IPS DF 19.7 (cell line): ENCODE data around the gene NFKBIB.

ENCODE experiments used
- DNase-seq: peaks from one replicate; pipeline ENCODE4 v3.0.0-alpha.2; 2013; ENCODE audit warnings: low read depth, low spot score

The NFKBIB gene

DNA sequence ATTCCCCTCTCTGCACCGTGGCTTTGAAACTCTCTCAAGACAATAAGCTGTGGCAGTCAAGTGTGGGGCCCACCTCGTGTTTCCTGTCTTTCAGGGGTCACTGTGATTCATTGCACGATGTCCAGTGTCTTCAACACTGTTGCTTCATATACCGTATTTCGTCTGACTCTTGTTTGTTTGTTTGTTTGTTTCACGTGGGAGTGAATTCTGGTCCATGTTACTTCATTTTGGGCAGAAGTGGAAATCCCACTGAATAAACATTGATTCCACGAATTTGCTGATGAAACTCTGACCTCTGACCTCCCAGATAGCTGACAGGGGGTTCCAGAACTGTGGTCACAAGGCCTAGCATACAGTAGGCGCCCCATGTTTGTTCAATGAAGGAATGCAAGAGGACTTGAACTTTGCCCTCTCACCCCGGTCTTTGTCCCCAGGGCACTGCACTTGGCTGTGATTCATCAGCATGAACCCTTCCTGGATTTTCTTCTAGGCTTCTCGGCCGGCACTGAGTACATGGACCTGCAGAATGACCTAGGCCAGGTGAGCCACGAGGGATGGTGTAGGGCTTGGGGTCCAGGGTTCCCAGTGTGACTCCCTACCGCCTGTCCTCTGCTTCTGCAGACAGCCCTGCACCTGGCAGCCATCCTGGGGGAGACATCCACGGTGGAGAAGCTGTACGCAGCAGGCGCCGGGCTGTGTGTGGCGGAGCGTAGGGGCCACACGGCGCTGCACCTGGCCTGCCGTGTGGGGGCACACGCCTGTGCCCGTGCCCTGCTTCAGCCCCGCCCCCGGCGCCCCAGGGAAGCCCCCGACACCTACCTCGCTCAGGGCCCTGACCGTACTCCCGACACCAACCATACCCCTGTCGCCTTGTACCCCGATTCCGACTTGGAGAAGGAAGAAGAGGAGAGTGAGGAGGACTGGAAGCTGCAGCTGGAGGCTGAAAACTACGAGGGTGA, 5.1 kb downstream of the NFKBIB start:
- DNase-seq = no peak

DNA sequence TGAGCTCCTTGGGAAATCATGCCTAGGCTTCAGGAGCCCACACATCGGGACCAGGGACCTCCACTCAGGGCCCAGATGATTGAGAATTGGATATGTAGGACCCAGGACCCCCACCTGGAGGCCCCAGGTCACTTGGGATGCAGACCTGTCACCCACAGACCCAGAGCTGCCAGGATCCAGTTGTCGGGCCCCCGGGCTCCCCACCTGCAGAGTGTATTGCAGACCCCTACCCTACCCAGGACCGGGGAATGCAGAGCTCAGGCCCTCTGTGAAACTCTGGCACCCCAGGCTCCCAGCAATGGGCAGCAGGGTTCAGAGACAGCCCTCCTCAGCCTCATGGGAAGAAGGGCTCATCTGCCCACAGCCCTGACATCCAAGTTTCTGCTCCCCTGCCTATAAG, 5.9 kb downstream of the NFKBIB start:
- DNase-seq = no peak

DNA sequence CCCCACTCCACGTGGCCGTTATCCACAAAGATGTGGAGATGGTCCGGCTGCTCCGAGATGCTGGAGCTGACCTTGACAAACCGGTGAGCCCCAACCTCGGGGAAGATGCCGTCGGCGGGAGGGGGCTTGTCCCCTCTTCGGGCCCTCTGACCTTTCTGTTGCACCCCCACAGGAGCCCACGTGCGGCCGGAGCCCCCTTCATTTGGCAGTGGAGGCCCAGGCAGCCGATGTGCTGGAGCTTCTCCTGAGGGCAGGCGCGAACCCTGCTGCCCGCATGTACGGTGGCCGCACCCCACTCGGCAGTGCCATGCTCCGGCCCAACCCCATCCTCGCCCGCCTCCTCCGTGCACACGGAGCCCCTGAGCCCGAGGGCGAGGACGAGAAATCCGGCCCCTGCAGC, 7.5 kb downstream of the NFKBIB start:
- no peak for DNase-seq

DNA sequence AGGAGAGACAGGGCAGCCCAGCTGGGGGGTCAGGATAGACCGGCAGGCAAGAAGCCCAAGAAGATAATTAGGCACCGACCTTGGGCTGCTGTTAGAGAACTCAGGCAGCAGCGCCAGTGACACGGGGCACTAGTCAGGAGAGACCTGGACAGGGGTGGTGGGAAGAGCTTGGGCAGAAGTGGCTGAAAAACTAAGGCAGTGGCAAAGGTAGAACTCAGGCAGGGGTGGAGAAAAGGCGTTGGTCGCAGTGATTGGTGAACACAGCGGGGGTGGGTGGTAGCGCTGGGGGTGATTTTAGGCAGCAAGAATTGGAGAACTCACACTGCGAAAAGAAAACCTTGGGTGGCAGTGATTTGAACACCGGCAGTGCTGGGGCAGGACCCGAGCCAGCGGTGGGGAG, 7.9 kb downstream of the NFKBIB start:
- no peak for DNase-seq

DNA sequence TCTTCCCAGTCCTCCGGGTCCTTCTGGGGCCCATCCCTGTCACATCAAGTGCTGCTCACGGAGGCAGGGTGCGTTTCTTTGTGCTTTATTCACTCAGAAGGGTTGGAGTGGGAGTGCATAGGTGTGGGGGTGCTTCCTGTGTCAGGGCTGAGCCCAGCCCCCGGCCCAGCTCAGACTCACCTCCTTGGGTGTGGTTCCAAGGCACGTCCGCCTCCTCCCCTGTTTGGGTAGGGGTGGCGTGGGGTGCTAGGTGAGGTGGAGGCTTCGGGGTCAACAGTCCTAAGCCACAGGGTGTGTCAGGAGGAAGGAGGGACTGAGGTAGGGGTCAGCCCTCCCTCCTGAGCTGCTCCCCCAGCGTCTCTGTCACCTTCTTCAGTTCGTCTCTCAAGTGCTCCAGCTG, 9.1 kb downstream of the NFKBIB start:
- no peak for DNase-seq

DNA sequence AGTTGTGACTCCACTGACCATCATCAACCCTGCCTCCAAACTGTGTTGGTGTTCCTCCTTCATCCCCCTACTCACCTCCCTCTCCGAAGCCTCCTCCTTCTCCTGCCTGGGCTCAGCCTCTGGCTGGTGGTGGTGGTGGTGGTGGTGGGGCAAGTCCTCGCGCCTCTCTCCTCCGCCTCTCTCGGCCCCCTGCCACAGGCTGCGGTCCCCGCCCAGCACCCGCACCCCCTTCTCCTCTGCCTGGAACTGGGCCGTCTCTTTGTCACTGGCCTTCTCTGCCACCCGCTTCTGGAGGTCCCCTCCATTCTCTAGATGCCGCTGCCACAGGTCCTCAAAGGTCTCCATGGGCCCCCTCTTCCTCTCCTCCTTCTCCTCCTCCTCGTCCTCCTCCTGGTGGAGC, 10.7 kb downstream of the NFKBIB start:
- no peak for DNase-seq

DNA sequence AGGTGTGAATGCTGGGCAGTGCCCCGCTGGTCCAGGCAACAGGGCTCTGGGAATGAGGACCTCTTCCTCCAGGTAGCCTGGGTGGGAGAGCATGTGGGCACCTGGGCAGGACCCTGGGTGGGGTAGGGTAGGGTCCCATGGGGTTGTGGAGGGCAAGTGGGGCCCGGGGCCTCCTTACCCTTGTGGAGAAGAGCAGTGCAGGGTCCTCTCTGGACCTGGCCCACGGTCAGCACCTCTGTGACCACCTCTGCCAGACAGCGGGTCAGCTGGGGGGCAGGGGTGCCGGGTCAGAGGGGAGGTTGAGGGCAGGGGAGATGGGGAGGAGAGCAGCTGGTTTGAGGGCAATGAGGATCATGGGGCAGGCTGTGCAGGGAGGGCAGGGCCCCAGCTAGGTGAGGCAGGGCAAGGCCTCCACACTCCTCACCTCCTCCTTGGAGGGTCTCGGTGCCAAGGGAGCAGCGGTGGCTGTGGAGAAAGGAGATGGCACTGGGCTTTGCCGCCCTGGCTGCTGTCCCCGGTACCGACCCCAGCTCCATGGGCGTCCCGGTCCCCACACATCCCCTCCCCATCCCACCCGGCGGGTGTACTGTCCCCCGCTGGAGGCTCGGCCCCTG, 11.7 kb downstream of the NFKBIB start:
- DNase-seq = no peak

DNA sequence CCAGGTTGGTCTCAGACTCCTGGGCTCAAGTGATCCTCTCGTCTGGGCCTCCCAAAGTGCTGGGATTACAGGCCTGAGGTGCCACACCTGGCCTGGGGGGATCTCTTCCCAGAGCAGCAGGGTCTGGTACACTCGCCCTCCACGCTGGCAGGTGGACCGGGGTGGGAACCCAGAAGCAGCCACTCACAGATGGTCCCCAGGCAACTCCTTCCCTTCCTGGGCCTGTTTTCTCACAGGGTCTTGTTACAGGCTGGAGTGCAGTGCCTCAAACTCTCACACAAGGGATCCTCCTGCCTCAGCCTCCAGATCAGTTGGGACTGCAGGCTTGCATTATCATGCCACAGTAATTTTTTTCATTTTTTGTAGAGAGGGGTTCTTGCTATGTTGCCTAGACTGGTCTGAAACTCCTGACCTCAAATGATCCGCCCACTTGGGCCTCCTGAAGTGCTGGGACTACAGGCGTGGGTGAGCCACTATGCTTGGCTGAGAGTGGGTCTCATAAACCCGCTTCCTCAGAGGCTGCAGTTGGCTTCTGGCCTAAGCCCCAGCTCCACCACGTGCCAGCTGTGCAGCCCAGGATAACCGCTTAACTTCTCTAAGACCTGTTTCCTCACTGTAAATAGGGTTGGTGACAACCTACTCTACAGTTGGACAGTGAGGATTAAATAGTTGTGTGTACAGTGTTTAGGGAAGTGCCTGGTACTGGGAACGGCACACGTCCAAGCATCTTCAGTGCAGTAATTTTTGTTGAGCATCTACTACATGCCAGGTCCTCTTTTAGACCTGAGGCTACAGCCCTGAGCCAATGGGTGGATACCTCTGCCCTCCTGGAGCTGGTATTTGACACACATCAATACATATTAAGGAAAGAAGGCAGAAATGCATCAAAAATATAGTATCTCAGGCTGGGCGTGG, 13.1 kb downstream of the NFKBIB start:
- DNase-seq = no peak

DNA sequence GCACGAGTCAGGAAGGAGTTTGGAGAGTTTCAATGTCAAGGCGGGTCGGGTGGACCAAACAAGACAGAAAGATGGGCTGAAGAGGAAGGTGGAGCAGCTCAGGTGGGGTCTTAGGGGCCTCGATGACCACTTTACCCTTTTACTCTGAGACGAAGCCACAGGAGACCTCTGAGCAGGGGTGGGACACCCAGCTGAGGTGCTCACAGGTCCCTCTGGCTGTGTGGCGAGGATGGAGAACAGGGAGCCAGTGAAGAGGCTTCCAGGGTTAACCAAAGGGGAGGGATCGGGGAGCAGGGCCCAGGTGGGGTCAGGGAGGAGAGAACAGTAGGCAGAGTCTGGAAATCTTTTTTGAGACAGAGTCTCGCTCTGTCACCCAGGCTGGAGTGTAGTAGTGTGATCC, 14.2 kb downstream of the NFKBIB start:
- DNase-seq = no peak

DNA sequence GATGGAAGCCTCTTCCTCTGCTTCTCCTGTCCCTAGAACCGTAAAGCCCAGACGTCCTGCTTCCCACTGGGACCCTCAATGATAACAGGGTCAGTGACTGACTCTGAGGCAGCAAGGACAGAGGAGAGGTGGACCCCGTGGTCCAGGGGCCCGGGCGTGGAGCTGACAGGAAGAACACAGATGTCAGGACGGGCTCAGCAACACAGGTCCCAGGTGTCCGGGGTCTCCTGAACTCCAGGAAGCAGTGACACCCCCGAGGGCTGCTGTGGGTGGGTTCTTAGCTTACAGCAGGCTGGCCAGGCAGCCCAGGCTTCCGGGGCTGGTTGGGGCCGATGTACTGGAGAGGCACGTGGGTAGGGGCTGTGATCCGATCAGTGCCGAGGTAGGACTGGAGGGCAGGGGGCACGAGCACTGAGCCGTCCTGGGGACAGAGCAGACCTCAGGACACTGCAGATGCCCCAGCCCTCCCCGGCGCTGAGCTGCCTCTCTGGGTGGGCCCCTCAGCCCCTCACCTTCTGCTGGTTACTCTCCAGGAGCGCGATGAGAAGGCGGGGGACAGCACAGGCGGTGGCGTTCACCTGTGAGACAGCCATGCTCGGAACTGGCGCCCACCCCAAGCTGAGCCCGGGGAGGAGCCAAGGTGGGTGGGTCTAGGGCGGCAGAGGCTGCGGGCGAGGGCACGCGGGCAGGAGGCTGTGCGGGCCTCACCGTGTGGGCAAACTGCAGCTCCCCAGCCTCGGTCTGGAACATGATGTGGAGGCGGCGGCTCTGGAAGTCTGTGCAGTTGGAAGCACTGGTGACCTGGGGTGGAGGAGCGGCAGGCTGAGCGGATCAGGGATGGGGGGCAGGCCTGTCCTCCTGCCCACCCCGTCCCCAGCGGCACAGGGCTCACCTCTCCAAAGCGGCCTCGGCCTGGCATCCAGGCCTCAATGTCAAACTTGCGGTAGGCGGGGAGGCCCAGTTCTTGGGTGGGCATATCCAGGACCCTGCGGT, 15.9 kb downstream of the NFKBIB start:
- DNase-seq = no peak

DNA sequence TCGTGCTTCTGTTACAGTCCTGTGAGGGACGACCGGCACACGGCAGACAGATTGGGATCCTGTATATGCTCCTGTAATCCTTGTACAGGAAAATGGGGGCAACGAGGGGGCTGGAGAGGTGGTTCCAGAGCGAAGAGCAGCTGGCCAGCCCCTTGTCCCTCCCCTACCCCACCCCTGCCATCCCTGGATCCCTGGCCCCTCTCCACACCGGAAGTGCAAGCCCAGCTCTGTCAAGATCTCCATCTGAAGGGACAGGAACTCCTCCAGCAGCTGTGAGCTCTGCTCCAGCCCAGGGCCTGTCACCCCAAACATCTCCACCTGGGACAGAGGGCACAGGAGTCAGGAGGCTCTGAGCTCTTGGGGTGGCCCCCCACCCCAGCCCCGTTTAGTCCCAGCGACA, 17.7 kb downstream of the NFKBIB start:
- DNase-seq = no peak

DNA sequence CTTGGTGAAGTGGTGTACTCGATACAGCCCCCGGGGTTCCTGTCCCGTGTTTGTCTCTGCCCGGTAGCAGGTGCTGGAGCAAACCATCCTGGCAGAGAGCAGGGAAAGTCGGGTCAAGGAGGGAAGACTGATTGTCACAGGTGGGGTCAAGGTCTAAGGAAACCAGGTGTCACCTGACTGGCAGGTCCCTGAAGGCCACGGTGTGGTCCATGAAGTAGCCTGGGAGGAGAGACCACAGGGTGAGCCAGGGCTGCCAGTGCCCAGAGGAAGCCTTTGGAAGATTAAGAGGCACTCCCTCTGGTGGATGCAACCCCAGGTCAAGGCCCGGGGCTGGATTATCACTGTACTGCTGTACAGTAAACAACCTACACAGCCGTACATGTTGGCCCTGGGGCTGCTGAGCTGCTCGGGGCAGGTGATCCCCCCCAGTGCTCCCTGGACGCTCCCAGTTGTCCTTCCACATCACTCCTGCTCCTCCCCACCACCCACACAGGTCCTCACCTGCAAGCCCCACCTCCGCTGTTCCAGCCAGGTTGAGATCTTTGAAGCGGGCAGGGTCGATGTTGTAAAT, 18.2 kb downstream of the NFKBIB start:
- no peak for DNase-seq

DNA sequence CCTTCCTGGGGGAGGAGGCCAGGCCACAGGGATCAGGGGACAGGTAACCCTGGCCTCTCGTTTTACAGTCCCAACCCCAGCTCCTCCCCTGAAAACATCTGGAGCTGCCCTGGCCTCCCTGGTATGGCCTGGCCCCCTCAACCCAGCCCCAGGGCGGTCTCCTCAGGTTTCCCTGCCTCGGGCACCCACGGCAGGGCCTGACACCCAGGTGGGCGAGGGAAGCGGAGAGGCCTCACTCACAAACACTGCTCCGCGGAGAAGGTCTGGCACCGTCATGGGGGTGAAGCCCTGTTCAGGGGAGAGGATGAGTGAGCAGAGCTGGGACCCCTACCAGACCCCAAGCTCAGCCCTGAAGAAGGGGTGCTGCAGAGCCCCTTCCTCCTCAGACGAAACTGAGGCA, 18.8 kb downstream of the NFKBIB start:
- no peak for DNase-seq

DNA sequence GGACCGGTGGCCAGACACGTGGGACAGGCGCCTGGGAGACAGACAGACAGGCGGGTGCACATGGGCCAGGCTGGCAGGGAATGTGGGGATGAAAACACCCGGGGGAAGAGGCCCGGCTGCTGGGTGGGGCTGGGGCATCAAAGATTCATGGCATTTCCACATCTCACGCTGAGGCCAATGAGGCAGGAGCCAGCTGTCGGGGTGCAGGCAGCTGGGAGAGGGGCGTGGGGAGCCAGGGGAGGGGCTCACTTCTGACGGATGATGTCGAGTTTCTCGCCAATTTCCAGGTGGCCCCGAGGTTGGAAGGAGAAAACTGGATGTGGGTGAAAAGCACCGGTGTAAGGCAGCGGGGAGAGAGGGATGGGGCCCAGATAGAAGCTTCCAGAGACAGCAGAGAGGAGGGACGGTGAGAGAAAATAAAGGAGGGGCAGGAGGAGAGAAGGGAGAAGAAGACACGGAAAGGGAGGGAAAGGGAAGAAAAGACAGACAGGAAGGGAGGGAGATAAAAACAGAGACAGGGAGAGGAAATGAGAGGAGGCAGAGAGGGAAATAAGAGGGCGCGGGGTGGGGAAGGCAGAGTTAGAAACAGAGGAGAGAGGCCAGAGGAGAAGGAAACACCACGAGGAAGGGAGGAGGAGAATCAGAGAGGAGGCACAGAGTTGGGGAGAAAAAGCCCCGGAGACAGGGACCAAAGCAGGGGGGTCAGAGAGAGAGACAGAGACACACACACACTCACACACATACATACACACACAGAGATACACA, 20.2 kb downstream of the NFKBIB start:
- no peak for DNase-seq

DNA sequence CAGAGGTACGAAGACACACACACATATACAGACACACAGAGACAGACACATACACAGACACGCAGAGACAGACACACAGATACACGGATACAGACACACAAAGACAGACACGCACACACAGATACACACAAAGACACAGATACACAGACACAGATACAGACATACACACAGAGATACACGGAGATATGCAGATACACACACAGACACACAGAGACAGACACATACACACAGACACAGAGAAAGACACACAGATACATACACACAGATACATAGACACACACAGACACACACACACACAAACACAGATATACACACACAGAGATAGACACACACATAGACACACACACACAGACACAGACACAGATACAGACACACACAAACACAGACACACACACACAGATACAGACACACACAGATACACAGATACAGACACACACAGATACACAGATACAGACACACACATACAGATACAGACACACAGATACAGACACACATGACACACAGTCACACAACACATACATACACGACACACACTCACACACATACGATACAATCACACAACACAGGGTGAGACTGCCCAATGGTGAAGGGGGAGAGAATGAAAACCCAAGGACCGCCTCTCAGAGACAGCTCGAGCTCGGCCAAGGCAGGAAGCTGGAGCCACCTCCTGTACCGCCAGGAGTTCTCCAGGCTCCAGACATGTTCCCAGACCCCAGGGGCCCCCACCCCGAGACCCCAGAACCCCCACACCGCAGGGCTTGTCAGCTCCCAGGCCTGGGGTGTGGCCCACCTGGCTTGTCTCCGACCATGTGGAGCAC, 21.0 kb downstream of the NFKBIB start:
- DNase-seq = no peak

DNA sequence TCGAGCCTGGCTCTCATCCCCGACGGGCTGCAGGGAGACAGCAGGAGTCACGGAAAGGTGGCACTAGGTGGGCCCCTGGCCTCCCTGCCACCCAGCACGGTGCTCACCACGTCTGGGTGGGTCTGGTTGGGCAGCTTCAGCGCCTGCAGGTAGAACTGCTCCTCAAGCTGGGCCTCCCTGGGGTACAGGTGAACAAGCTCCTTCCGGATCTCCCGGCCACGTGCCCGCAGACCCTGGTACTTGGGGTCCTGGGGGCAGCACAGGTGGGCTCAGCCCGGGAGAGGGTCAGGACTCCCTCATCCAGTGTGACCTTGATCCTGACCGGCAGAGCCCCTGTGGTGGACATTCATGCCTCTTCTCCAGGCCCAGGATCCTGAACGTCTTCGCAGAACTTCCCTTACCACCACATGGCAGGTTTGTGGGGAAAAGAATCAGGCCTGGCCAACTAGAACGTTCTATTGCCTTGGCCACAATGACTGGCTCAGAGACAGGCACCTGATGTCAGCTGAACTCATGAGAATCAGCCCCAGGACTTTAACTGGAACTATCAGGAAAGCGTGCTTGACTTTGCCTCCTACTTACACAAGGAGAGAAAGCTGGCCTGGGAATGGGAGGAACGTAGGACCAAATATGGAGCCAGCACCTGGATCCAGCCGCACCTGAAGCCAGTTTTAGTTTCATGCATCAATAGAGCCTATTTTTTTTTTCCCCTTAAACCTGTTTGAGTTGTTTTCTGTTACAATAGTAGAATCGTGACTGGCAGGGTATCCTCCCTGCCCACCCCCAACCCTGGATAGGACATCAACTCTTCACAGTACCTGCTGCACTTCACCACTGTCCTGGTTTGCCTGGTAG, 21.9 kb downstream of the NFKBIB start:
- no peak for DNase-seq

DNA sequence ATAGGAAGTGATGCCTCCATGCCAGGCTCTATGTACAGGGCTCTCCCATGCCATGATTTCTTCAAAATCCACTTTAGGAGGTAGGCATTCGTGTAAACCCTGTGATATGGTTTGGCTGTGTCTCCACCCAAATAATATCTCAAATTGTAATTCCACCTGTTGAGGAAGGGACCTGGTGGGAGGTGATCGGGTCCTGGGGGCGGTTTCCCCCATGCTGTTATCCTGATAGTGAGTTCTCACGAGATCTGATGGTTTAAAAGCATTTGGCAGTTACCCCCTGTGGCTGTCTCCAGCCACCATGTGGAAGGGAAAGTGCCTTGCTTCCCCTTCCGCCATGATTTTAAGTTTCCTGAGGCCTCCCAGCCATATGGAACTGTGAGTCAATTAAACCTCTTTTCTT, 22.7 kb downstream of the NFKBIB start:
- no peak for DNase-seq

DNA sequence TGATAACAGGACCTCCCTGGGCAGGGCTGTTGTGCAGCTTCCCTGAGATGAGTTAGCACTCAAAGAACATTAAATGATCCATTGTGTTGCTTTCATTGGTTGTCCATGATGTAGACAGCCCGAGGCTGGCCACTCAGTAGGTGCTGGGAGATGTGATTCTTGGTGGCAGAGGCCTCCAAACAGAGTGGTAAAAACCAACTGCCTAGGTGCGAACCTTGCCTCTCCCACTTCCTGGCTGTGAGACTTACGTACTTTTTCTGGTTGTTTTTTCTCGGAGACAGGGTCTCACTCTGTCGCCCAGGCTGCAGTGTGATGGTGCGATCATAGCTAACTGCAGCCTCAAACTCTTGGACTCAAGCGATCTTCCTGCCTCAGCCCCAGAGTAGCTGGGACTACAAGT, 24.6 kb downstream of the NFKBIB start:
- no peak for DNase-seq
